Right lobe of liver (tissue), 4 donors: ENCODE measurements around the gene IQUB.

Experiments
- CTCF ChIP-seq, 4 donors: fragments of 200-600 bp in 3 of 4; fragments of 450-650 bp in 1 of 4; IDR thresholded peaks; one replicate each; pipeline versions ENCODE4 v1.5.1 to v1.8.0; 2016 to 2022; ENCODE audit warnings: antibody characterized with exemption in 4 of 4, mild to moderate bottlenecking in 2 of 4
- POLR2A ChIP-seq: fragments of 450-650 bp; IDR thresholded peaks from one replicate; pipeline ENCODE4 v1.6.1; 2017; ENCODE audit warnings: antibody characterized with exemption, mild to moderate bottlenecking
- donor health status: DM: no; HTN: no; CAD: no.
- donor health status: DM: no; HTN: no; CAD: no.
- donor health status: DM: no; HTN: yes; CAD: no.

- TF ChIP-seq CTCF (IDR thresholded peaks at IDR 0.05) = no peak
- TF ChIP-seq POLR2A = no peak
Observed at GRCh38 chr7:123573341-123573740, 38.9 kb upstream of the IQUB start.
